Measurements from ENCODE around the gene MSH5. TPM values are rescaled to one million over a fixed set of nuclear protein-coding genes. Genes with fewer than 3 reads are reported as not detected.
A peak's percentile ranks its signal among the peaks of the same experiment; 100 is the strongest.

The MSH5 gene
- total RNA-seq, 1 experiment from 2014 or later = 90.4 TPM

GRCh38 chr6:31737315-31737990 lies 2.4 kb upstream of the MSH5 start:
- Histone ChIP-seq H3K27me3 (ENCODE audit: insufficient read depth, low read length) (no peaks in the 10 kb centered on the region), H3K9me3 (ENCODE audit: control insufficient read depth in 1 of 2, insufficient read depth in 1 of 2, low read depth in 1 of 2, low read length in 2 of 2) (no peaks in the 10 kb centered on the region), H3K4me3 (replicated peaks in 1 of 2; ENCODE audit: low read depth in 1 of 2, low read length in 2 of 2) (peak overlapping the region; percentile 37 to 92), H2AFZ (ENCODE audit: low read depth, low read length, poor library complexity, severe bottlenecking) (no peak overlapping the region), H3K79me2 (ENCODE audit: insufficient read depth, low read length) (peaks cover 60% of the 10 kb centered on the region), H3K9me2 (ENCODE audit: insufficient read depth) (no peaks in the 10 kb centered on the region), H3K4me1 (ENCODE audit: control insufficient read depth in 1 of 2, insufficient read depth in 2 of 2, low read length in 2 of 2) (peaks cover 41 to 67% of the 10 kb centered on the region in 2 experiments), H3K36me3 (ENCODE audit: control insufficient read depth in 1 of 2, insufficient read depth in 2 of 2, low read length in 2 of 2) (peaks cover 20 to 28% of the 10 kb centered on the region in 2 experiments), H4K20me1 (ENCODE audit: insufficient read depth) (no peaks in the 10 kb centered on the region; the same call in 1 of the 2 replicates), H3K27ac (ENCODE audit: low read depth, low read length) (peak overlapping the region; percentile 90), H3K9ac (ENCODE audit: low read length) (peak overlapping the region; percentile 82), H3K4me2 (ENCODE audit: low read length) (peak overlapping the region; percentile 83)
- no peak for ATAC-seq
- ChIA-PET RAD21 (ENCODE audit: low non-redundant PET in 1 of 2, low total read pairs in 2 of 2, uncharacterized antibody in 2 of 2, unreplicated experiment in 2 of 2) (no interaction called here), POLR2A (interaction anchor here (0.6 to 4.3 kb wide), 12 partner anchors 15 to 196 kb away, joined by 3 to 21 read pairs (median 4); partner anchors contain the start of genes ABHD16A, CSNK2B, DDX39B and GPANK1), CTCF (interaction anchor here (1.1 to 3.6 kb wide), 5 partner anchors 8 to 73 kb away, joined by 4 to 25 read pairs (median 9); partner anchors contain the start of genes DDAH2, GPANK1 and LY6G5C)
- TF ChIP-seq CBX3 (IDR thresholded peaks at IDR 0.05; ENCODE audit: low read depth) = no peak
- no peak for TF ChIP-seq SRF (IDR thresholded peaks at IDR 0.05; ENCODE audit: low read depth)
- no peak for TF ChIP-seq SP1 (IDR thresholded peaks at IDR 0.05; ENCODE audit: low read depth)
- TF ChIP-seq REST (IDR thresholded peaks at IDR 0.05; ENCODE audit: low read depth) = no peak
- no peak for TF ChIP-seq ZNF274 (IDR thresholded peaks at IDR 0.05; ENCODE audit: low read depth, low read length)
- no peak for TF ChIP-seq CTCF (IDR thresholded peaks at IDR 0.05 in 2 of 3, conservative IDR thresholded peaks at IDR 0.05 in 1 of 3; ENCODE audit: borderline replicate concordance in 1 of 3, insufficient read depth in 1 of 3, low read depth in 2 of 3, low read length in 2 of 3)
- no peak for TF ChIP-seq POLR2A (IDR thresholded peaks at IDR 0.05; ENCODE audit: borderline replicate concordance, extremely low read depth, insufficient read depth, insufficient read length)
- no peak for TF ChIP-seq ATF3 (IDR thresholded peaks at IDR 0.05)
- no peak for DNase-seq (ENCODE audit: low read depth, low spot score)
- no TSS peak for BruUV-seq (replicated peaks)
- intact Hi-C loops (cut with micrococcal nuclease) = loop anchor here (5.0 kb wide), 2 partner anchors 70 to 95 kb away; partner anchors contain the start of genes CSNK2B and LY6G5B

Data from HCT116 (cell line).